GM19240 (cell line): Measurements from ENCODE around the gene VENTX.

Experiments
- DNase-seq: peaks from one replicate; pipeline ENCODE4 v3.0.0; 2011; ENCODE audit warnings: low spot score; ENCODE audit not compliant: insufficient read length

The VENTX gene

GRCh38 chr10:133201948-133202725 is 35.5 kb upstream of the VENTX start:
- DNase-seq, result no peak

- DNase-seq, result no peak
These were observed 34.6 kb upstream of the VENTX start for GRCh38 chr10:133202778-133203651.

- DNase-seq, result no peak
These were observed 33.9 kb upstream of the VENTX start for GRCh38 chr10:133203652-133204195.

GRCh38 chr10:133204226-133205015 is 33.2 kb upstream of the VENTX start:
- no peak for DNase-seq

- DNase-seq, result no peak
These were observed 32.5 kb upstream of the VENTX start for GRCh38 chr10:133205146-133205545.

- DNase-seq, result no peak
These were observed 31.2 kb upstream of the VENTX start for GRCh38 chr10:133206356-133207040.

- DNase-seq, result no peak
These were observed 30.5 kb upstream of the VENTX start for GRCh38 chr10:133207041-133207600.

GRCh38 chr10:133207627-133208026 is 30.0 kb upstream of the VENTX start:
- no peak for DNase-seq

- DNase-seq, result no peak
These were observed 29.2 kb upstream of the VENTX start for GRCh38 chr10:133208466-133208865.

GRCh38 chr10:133209117-133209516 is 28.5 kb upstream of the VENTX start:
- DNase-seq, result no peak

- no peak for DNase-seq
These were observed 28.0 kb upstream of the VENTX start for GRCh38 chr10:133209641-133210040.

GRCh38 chr10:133210398-133211140 is 27.1 kb upstream of the VENTX start:
- no peak for DNase-seq

GRCh38 chr10:133211141-133211830 is 26.4 kb upstream of the VENTX start:
- DNase-seq, result no peak

- no peak for DNase-seq
These were observed 25.4 kb upstream of the VENTX start for GRCh38 chr10:133211959-133212852.

- DNase-seq, result no peak
These were observed 24.7 kb upstream of the VENTX start for GRCh38 chr10:133212853-133213494.

GRCh38 chr10:133213641-133214467 is 23.8 kb upstream of the VENTX start:
- no peak for DNase-seq
